Fibroblast of pulmonary artery (primary cell): ENCODE results near the gene ACSL6.

Experiments
- DNase-seq: peaks from one replicate; pipeline ENCODE4 v3.0.0-alpha.2; 2010; ENCODE audit warnings: low read depth
- H3K4me3 ChIP-seq: replicated peaks from 2 replicates; pipeline ENCODE4 v1.5.1; 2011; ENCODE audit warnings: low read depth, mild to moderate bottlenecking, control low read depth, low read length, moderate library complexity
- TF ChIP-seq, protein P1 (sequence below): IDR thresholded peaks from 2 replicates; pipeline ENCODE4 v1.5.1; 2011; ENCODE audit warnings: mild to moderate bottlenecking, control low read depth, low read length, inconsistent platforms; ENCODE audit errors: missing control alignments

ACSL6 gene

GRCh38 chr5:132046880-132047299 lies 35.4 kb upstream of the ACSL6 start:
- DNase-seq, result no peak

GRCh38 chr5:132044207-132044606 lies 32.7 kb upstream of the ACSL6 start:
- TF ChIP-seq, protein P1, sequence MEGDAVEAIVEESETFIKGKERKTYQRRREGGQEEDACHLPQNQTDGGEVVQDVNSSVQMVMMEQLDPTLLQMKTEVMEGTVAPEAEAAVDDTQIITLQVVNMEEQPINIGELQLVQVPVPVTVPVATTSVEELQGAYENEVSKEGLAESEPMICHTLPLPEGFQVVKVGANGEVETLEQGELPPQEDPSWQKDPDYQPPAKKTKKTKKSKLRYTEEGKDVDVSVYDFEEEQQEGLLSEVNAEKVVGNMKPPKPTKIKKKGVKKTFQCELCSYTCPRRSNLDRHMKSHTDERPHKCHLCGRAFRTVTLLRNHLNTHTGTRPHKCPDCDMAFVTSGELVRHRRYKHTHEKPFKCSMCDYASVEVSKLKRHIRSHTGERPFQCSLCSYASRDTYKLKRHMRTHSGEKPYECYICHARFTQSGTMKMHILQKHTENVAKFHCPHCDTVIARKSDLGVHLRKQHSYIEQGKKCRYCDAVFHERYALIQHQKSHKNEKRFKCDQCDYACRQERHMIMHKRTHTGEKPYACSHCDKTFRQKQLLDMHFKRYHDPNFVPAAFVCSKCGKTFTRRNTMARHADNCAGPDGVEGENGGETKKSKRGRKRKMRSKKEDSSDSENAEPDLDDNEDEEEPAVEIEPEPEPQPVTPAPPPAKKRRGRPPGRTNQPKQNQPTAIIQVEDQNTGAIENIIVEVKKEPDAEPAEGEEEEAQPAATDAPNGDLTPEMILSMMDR, result no peak
- H3K4me3 ChIP-seq, result no peak overlapping the region
- DNase-seq, result no peak

More at GRCh38 chr5:132046880-132047299, 35.4 kb upstream of the ACSL6 start:
- H3K4me3 ChIP-seq, result no peak overlapping the region
- TF ChIP-seq, protein P1, result no peak

DNA sequence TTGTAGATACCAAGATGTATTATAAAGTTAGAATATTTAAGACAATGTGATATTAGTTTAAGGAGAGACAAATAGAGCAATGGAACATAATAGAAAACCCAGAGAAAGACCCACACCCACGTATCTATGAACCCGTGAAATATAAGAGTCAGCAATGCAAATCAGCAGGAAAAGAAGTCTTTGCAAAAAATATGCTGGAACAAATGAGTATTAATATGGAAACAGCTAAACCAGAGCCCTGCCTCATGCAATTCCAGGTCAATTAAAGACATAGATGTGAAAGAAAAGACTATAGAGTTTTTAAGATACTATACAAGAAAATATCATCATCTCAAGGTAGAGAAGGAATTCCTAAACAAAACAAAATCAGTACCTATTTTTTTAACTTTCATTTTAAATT lies 25.9 kb upstream of the ACSL6 start:
- TF ChIP-seq, protein P1, result no peak
- H3K4me3 ChIP-seq, result no peak overlapping the region

GRCh38 chr5:132033122-132033521 lies 21.7 kb upstream of the ACSL6 start:
- DNase-seq, result no peak
- TF ChIP-seq, protein P1, result no peak
- H3K4me3 ChIP-seq, result no peak overlapping the region

More for the DNA sequence above, 25.9 kb upstream of the ACSL6 start:
- DNase-seq, result no peak

DNA sequence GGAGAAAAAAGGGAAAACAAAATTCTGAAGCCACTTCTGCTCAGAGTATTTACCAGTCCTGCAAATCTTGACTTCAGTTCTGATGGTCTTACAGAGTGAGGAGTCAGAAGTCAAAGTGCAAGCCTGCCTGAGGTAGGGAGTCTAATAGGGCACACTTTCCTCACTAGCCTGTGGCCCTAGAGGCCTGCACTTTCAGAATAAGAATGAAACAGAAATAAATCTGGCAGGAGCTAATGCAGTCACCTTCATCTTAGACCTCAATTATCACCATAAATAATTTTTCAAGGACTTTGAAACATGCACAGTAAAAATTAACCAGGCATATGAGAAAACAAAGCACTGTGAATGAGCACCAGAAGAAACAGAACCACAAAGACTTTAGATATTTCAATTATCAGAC lies 20.7 kb upstream of the ACSL6 start:
- no peak for DNase-seq
- no peak overlapping the region for H3K4me3 ChIP-seq
- TF ChIP-seq, protein P1, result no peak

DNA sequence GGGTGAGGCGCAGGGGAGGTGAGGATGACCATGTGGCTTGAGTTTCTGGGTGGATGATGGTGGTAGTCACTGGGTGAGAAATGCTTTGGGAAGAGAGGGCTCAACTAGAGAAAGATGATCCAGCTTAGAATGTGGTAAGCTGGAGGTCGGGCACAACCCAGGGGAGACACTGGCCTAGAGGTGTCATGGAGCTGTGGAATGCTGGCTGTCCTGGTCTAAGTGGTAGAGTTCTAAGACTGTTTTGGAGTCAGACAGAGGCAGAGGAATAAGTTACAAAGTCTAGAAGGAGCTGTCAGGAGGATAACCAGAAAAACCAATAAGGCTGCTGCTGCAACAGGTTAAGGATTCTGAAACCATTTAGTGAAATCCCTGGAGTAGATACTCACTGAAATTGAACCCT lies 19.2 kb upstream of the ACSL6 start:
- no peak for DNase-seq
- no peak overlapping the region for H3K4me3 ChIP-seq
- TF ChIP-seq, protein P1, result no peak

DNA sequence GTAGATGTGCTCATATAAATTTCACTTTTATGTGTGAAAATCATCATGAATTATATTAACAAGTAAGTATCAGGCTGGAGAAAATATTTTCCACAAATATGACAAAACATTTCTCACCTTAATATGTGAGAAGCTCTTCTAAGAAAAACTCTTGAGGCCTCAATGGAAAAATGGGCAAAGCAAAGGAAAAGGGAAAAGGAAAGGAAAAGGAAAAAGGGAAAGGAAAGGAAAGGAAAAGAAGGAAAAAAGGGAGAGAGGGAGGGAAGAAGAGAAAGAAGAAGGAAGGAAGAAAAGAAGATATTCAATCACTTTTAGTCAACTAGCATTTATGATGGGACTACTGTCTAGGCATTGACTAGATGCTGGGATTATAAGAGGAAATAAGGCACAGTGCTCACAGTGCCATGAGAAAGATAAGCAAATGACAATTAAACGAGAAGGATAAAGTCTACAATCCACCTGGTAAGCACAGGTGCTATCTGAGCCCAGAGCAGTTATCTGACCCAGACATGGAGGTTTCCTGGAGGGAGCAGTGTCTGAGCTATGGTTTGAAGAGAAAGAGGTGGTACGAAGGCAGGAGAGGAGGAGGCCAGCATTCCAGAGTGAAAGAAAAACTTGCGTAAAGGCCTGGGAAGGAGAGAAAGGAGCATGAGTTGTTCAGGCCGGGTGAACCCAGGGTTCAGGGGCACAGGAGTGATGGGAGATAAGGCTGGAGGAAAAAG lies 18.3 kb upstream of the ACSL6 start:
- TF ChIP-seq, protein P1, result no peak
- no peak for DNase-seq
- no peak overlapping the region for H3K4me3 ChIP-seq
